Mesodermal cell (in vitro differentiated cells): ENCODE measurements around the gene CCDC124. TPM values are rescaled to one million over a fixed set of nuclear protein-coding genes. Genes with fewer than 3 reads are reported as not detected.
A peak's percentile ranks its signal among the peaks of the same experiment; 100 is the strongest.
"Not testable (repeated sequence)": the region's sequence is repeated elsewhere in the genome, so short reads cannot be mapped to it uniquely, and the experiment has no call there.

Experiments used
- H3K27ac ChIP-seq: 2 replicates; pipeline ENCODE4 v1.7.0; 2013; ENCODE audit warnings: mild to moderate bottlenecking, low read depth, low read length, moderate library complexity; ENCODE audit not compliant: severe bottlenecking
- H3K36me3 ChIP-seq: 2 replicates; pipeline ENCODE4 v1.7.1; 2013; ENCODE audit warnings: mild to moderate bottlenecking, low read length, moderate library complexity; ENCODE audit not compliant: control insufficient read depth, insufficient read depth
- H3K4me1 ChIP-seq: one replicate; pipeline ENCODE4 v1.7.1; 2013; ENCODE audit warnings: mild to moderate bottlenecking, low read length; ENCODE audit not compliant: insufficient read depth, control insufficient read depth, poor library complexity, severe bottlenecking
- H3K4me3 ChIP-seq: 2 replicates; pipeline ENCODE4 v1.7.0; 2013; ENCODE audit warnings: low read length, control low read depth, mild to moderate bottlenecking; ENCODE audit not compliant: insufficient read depth, poor library complexity, severe bottlenecking; ENCODE audit errors: extremely low read depth
- H3K9me3 ChIP-seq: 2 replicates; pipeline ENCODE4 v1.7.1; 2013; ENCODE audit warnings: mild to moderate bottlenecking, low read length, moderate library complexity; ENCODE audit not compliant: control insufficient read depth
- WGBS, 2 experiments: methylation state at CpG; one replicate each; pipeline ENCODE4 v1.1.5; 2013; ENCODE audit warnings: missing lambda C conversion rate in 2 of 2; ENCODE audit not compliant: insufficient coverage in 2 of 2; 5-methylcytosine and 5-hydroxymethylcytosine counted together
- polyA plus RNA-seq, 2 experiments: library from polyadenylated mRNA; stranded (reverse); fragments of 50-300 nt; gene quantifications; one replicate each; pipeline ENCODE4 v1.2.3, GENCODE V29; 2013

The CCDC124 gene, protein sequence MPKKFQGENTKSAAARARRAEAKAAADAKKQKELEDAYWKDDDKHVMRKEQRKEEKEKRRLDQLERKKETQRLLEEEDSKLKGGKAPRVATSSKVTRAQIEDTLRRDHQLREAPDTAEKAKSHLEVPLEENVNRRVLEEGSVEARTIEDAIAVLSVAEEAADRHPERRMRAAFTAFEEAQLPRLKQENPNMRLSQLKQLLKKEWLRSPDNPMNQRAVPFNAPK
- 99.1 TPM for polyA plus RNA-seq (2013, experiment 1 of 2)
- 89.2 TPM for polyA plus RNA-seq (2013, experiment 2 of 2)

GRCh38 chr19:17932485-17933338, at the start of gene CCDC124:
CCDC124 (plus strand) TSS chr19:17933015; CDS start chr19:17936421, 3,406 bp downstream.
- peak within 1 kb of the TSS; percentile 94 for H3K27ac ChIP-seq
- WGBS, 2 experiments, result 0 to 1% methylated on average over 51 to 54 of the region's 64 CpGs

DNA sequence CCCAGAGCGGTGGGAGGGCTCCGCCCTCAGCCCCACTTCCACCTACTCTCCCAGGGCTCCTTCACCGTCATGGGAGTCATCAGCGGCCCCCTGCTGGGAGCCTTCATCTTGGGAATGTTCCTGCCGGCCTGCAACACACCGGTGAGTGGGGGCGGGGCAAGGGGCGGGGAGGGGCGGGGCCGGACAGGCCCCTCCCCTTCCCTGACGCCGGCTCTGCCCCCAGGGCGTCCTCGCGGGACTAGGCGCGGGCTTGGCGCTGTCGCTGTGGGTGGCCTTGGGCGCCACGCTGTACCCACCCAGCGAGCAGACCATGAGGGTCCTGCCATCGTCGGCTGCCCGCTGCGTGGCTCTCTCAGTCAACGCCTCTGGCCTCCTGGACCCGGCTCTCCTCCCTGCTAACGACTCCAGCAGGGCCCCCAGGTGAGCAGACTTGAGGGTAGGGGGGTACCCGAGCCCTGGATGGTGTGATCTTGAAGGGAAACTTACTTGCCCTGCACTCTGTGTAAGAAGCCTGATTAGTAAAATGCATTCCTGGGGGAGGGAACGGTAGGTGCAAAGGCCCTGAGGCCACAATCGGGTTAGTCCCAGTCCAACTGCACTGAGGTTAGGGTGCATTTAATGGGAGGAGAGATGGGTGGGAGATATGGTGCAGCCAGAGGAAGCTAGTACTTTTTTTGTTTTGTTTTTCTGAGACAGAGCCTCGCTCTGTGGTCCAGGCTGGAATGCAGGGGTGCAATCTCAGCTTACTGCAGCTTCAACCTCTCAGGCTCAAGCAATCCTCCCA, 49.0 kb upstream of the CCDC124 start:
- Histone ChIP-seq H3K27ac (no peak overlapping the region), H3K4me3 (no peak overlapping the region), H3K4me1 (no peaks in the 10 kb centered on the region), H3K9me3 (no peaks in the 10 kb centered on the region), H3K36me3 (no peaks in the 10 kb centered on the region)
- 79% methylated on average over 21 to 28 of the region's 33 CpGs for WGBS, 2 experiments

More at GRCh38 chr19:17932485-17933338, at the start of gene CCDC124:
- peaks cover 6% of the 10 kb centered on the region for H3K36me3 ChIP-seq
- H3K4me1 ChIP-seq, result no peaks in the 10 kb centered on the region
- no peaks in the 10 kb centered on the region for H3K9me3 ChIP-seq
- H3K4me3 ChIP-seq, result peak within 1 kb of the TSS; percentile 88

DNA sequence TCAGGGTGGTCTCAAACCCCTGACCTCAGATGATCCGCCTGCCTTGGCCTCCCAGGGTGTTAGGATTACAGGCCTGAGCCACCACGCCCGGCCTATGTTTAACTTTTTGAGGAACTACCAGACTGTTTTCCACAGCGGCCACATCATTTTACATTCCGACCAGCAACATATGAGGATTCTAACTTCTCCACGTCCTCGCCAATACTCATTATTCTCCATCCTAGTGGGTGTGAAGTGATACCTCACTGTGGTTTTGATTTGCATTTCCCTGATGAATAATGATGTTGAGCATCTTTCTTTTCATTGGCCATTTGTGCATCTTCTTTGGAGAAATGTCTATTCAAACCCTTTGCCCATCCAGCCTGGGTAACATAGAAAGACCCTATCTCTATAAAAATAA, 46.3 kb upstream of the CCDC124 start:
- H3K27ac ChIP-seq, result no peak overlapping the region
- no peaks in the 10 kb centered on the region for H3K9me3 ChIP-seq
- no peaks in the 10 kb centered on the region for H3K36me3 ChIP-seq
- 89 to 94% methylated on average over 3 to 5 of the region's 7 CpGs for WGBS, 2 experiments
- H3K4me3 ChIP-seq, result no peak overlapping the region
- no peaks in the 10 kb centered on the region for H3K4me1 ChIP-seq

DNA sequence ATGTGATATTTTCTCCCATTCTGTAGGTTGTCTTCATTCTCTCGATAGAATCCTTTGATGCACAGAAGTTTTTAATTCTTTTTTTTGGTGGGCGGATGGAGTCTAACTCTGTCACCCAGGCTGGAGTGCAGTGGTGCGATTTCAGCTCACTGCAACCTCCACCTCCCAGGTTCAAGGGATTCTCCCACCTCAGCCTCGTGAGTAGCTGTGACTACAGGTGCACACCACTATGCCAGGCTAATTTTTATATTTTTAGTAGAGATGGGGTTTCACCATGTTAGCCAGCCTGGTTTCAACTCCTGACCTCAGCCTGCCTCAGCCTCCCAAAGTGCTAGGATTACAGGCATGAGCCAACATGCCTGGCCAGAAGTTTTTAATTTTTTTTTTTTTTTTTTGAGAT, 45.6 kb upstream of the CCDC124 start:
- H3K4me3 ChIP-seq, H3K36me3 ChIP-seq, H3K9me3 ChIP-seq, H3K27ac ChIP-seq, H3K4me1 ChIP-seq: not testable (repeated sequence)
- whole genome bisulfite sequencing, 2 experiments, result 80% methylated on average over 1 of the region's 4 CpGs; no CpG with 5 or more reads in 1 of the 2 experiments

GRCh38 chr19:17888260-17888659, 44.6 kb upstream of the CCDC124 start:
- 40 to 79% methylated on average over 2 to 6 of the region's 7 CpGs for WGBS, 2 experiments
- Histone ChIP-seq H3K9me3 (no peaks in the 10 kb centered on the region), H3K4me3 (no peak overlapping the region), H3K36me3 (no peaks in the 10 kb centered on the region), H3K4me1 (no peaks in the 10 kb centered on the region), H3K27ac (no peak overlapping the region)

DNA sequence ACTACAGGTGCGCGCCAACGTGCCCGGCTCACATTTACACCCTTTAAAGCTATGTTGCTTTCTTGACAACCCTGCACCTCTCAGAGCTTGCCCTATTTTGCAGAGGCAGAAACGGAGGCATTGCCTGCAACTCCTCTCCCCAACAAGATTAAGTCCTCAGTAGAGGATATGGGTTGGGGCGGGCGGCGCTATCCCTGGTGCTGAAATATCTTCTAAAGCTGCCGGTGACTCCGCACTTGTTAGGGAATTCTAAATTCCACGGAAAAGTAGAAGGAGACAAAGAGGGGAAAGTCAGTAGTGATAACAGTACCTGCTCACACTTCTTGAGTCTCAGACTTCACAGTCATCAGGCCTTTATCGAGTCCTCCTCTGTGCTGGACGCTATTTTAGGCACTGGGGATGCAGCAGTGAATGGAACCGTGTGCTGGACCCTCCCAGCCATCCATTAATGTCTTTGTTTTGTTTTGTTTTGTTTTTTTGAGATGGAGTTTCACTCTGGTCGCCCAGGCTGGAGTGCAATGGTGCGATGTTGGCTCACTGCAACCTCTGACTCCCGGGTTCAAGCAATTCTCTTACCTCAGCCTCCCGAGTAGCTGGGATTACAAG, 43.1 kb upstream of the CCDC124 start:
- H3K27ac ChIP-seq, result no peak overlapping the region
- H3K36me3 ChIP-seq, result no peaks in the 10 kb centered on the region
- H3K9me3 ChIP-seq, result no peaks in the 10 kb centered on the region
- H3K4me1 ChIP-seq, result no peaks in the 10 kb centered on the region
- no peak overlapping the region for H3K4me3 ChIP-seq
- 25 to 36% methylated on average over 7 of the region's 18 CpGs for WGBS, 2 experiments

GRCh38 chr19:17893766-17894165, 39.0 kb upstream of the CCDC124 start:
- Histone ChIP-seq H3K4me3 (no peak overlapping the region), H3K4me1 (no peaks in the 10 kb centered on the region)
- WGBS, 2 experiments, result 84 to 91% methylated on average over 5 to 6 of the region's 9 CpGs

DNA sequence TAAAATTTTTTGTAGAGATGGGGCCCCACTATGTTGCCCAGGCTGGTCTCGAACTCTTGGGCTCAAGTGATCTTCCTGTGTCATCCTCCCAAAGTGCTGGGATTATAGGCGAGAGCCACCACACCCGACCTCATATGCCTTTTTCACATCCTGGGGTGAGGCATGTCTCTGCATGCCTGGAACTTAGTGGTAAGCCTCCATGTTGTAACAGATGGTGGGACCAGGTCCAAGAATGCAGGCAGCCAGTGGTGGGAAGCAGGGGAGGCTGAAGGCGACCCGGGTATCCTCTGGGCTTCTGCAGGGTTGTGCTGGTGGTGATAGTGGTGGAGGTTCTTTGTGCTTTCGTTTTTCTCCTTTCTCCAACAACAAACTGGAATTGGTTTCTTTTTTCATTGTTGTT, 30.1 kb upstream of the CCDC124 start:
- Histone ChIP-seq H3K4me1 (no peaks in the 10 kb centered on the region), H3K9me3 (peaks cover 1% of the 10 kb centered on the region), H3K36me3 (no peaks in the 10 kb centered on the region), H3K27ac (no peak overlapping the region), H3K4me3 (no peak overlapping the region)
- WGBS, 2 experiments, result 60 to 91% methylated on average over 1 to 3 of the region's 6 CpGs

More at GRCh38 chr19:17893766-17894165, 39.0 kb upstream of the CCDC124 start:
- Histone ChIP-seq H3K36me3 (no peaks in the 10 kb centered on the region), H3K27ac (no peak overlapping the region), H3K9me3 (no peaks in the 10 kb centered on the region)

DNA sequence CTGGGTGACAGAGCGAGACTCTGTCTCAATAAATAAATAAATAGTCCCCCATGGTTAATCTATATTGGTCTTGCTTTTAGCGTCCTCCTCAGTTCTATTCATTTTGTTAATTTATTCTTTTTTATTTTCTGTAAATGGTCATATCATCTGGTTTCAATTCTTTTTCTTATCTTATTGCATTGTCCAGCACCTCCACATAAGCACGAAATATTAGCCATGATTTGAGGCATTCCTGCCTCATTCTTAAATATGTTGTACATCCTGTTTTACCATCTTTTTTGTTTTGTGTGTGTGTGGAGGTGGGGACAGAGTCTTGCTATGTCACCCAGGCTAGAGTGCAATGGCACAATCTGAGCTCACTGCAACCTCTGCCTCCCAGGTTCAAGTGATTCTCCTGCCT, 24.6 kb upstream of the CCDC124 start:
- no peaks in the 10 kb centered on the region for H3K4me1 ChIP-seq
- no peak overlapping the region for H3K27ac ChIP-seq
- H3K9me3 ChIP-seq, result peaks cover 12% of the 10 kb centered on the region
- H3K4me3 ChIP-seq, result no peak overlapping the region
- H3K36me3 ChIP-seq, result no peaks in the 10 kb centered on the region
- 86 to 100% methylated on average over 1 of the region's 3 CpGs for WGBS, 2 experiments

DNA sequence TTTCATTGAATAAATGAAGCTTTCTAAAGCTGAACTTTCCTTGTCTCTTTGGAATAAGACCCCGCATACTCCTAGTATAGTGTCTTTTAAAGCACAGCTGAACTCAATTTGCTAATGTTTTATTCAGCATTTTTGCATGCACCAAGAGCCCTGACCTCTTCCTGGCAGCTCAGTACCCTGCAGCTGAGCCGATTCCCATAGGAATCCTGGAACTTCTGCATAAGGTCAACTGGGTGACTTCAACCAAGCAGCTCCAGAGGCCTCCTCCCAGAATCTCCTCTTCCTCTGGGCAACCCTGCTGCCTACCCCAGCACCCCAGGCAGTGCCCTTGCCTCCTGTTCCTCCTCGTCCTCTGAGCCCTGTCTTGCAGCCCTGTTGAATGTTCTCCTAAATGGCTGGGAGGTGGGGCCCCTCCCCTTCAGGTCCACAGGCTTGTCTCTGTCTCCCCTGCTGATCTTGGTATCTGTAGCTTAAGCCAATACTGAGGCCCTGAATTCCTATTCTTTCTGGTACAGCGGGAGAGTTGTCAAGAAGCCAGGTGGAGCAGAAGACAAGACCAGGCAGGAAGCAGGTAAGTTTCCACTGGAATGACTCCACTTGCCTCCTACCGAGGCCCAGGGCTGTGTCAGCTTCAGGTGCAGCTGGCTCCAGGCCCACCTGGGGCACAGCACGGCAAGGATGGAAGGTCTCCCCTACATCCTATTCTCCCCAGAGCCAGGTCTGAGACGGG, 23.6 kb upstream of the CCDC124 start:
- no peaks in the 10 kb centered on the region for H3K36me3 ChIP-seq
- H3K9me3 ChIP-seq, result peaks cover 12% of the 10 kb centered on the region
- 49 to 52% methylated on average over 4 to 5 of the region's 7 CpGs for WGBS, 2 experiments
- no peaks in the 10 kb centered on the region for H3K4me1 ChIP-seq
- H3K27ac ChIP-seq, result no peak overlapping the region
- H3K4me3 ChIP-seq, result no peak overlapping the region
